ENCODE measurements around the gene PDE4B. TPM values are rescaled to one million over a fixed set of nuclear protein-coding genes. Genes with fewer than 3 reads are reported as not detected.

Gene PDE4B
- total RNA-seq, 4 donors from 2014 or later = 11.2 to 49.5 (median 26.3) TPM

DNA sequence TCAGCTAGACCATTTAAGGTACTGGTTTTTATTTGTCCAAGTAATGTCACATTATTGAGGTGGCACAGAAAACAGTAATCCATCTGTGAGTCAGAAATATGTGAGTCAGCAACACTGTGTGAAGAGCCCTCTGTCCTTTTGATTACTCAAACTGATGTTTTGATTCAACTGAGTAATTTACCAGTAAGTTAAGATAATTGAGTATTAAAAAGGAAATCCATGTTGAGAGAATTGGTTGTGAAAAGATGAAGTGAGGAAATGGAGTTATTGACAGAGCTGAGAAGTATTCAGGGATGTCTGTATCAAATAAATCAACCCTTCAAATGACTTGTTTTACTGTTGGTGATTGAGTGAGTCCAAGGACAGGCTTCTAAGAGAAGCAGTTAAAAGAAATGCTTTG lies 438.5 kb downstream of the PDE4B start:
- ATAC-seq (ENCODE audit: low FRiP score) = no peak
- TF ChIP-seq, protein P1, sequence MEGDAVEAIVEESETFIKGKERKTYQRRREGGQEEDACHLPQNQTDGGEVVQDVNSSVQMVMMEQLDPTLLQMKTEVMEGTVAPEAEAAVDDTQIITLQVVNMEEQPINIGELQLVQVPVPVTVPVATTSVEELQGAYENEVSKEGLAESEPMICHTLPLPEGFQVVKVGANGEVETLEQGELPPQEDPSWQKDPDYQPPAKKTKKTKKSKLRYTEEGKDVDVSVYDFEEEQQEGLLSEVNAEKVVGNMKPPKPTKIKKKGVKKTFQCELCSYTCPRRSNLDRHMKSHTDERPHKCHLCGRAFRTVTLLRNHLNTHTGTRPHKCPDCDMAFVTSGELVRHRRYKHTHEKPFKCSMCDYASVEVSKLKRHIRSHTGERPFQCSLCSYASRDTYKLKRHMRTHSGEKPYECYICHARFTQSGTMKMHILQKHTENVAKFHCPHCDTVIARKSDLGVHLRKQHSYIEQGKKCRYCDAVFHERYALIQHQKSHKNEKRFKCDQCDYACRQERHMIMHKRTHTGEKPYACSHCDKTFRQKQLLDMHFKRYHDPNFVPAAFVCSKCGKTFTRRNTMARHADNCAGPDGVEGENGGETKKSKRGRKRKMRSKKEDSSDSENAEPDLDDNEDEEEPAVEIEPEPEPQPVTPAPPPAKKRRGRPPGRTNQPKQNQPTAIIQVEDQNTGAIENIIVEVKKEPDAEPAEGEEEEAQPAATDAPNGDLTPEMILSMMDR (IDR thresholded peaks at IDR 0.05) = no peak
- no peak for DNase-seq (ENCODE audit: low spot score)

DNA sequence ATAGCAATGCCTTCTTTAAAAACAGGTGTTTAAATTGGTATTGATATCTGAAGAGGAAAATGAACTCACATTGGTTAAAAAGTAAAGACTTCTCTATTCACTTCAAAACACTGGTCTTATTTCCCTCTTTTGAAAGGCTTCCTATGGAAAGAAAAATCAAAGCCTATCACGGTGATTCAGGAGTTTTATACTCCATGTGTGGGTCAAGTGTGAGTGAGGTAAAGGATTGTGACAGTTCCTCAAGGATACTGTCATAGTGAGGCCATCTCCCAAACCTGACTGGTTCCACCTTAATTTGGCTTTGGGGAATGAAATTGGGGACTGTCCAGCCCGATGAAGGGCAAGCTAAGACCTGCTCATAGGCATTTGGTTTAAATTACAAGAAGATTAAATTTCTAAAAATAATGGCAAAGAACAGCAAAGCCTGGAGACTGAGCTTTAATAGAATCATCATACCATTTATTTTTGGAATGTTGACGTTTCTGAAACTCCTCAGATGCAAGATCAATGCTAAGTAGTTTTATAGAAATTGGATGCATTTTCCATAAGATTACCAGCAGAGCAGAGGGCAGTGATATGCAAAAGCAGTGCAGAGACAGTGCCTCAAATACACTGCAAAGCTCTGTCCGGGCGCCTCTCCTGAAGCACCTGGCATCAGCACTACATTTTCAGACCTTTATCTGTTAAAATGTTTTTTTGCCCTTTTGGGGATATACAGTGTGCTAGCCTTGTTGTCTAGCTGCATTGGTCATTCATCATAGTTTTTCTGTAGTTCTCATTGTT lies 439.2 kb downstream of the PDE4B start:
- DNase-seq (ENCODE audit: low spot score) (no peak), ATAC-seq (ENCODE audit: low FRiP score) (no peak)
- TF ChIP-seq, protein P1 (IDR thresholded peaks at IDR 0.05) = no peak

DNA sequence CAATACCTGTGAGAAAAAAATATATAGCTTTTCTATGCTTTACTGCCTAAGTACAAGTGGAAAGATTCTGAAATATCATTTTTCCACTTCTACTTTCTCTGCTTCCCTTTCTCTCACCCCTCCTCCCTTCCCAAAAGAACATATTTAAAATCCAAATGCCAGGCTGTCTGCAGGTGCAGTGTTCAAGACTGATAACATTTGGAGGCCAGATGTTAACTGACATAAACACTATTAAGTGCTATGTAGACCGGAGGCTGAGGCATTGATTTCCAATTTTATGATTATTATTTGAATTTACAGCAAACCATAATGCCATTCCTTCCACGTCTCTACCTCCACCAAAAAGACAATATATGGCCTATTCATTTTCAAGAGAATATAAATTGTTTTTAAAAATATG lies 444.3 kb downstream of the PDE4B start:
- TF ChIP-seq, protein P1 (IDR thresholded peaks at IDR 0.05) = no peak
- no peak for ATAC-seq (ENCODE audit: low FRiP score)
- DNase-seq (ENCODE audit: low spot score) = no peak

DNA sequence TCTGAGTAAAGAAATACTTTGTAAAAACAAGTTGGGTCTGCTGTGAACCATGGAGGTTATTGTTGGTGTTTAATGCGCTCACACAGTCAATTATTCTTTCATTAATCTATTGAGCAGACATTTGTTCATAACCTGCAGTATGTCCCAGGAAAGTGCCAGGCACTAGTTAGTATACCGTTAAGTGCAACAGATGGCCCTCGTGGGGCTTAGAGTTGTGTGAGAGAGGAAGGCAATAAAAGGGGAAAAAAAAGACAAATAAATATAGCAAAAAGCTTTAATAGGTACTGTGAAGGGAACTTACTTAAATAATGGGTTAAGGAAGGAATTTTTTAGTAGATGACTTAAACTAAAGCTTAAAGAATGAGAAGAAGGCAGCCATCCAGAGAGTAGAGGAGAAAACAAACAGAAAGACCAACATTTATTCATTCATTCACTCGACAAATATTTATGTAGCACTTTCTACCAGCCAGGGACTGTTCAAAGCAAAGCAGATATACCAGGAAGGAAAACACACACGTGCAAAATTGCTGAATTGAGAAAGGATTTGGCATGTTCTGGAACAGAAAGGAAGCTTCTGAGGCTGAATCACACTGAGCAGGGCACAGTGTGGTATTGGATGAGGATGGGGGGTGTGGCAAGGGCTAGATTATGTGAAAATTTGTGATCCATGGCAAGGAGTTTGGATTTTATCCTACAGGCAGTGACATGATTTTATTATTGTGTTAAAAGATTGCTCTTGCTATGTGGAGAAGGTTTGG lies 445.2 kb downstream of the PDE4B start:
- TF ChIP-seq, protein P1 (IDR thresholded peaks at IDR 0.05) = no peak
- DNase-seq (ENCODE audit: low spot score) (no peak), ATAC-seq (ENCODE audit: low FRiP score) (no peak)

DNA sequence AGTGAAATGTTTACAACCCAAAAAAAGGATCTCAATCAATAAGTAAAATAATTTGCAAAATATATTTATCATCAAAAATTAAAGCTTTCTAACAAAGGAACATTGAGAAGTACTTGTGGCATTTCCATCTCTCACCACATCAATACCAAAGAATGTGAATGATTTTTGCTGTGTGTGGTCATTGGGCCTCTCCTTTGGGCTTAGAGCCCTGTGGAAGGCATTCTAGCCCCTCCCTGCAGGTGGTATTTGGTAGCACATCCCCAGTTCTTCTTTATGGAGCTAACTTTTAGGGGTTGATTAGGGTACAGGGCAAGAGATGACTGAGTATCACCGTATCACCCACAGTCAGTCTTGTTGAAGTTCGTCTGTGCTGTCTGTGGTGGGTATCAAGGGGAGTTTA lies 447.1 kb downstream of the PDE4B start:
- no peak for DNase-seq (ENCODE audit: low spot score)
- TF ChIP-seq, protein P1 (IDR thresholded peaks at IDR 0.05) = no peak
- no peak for ATAC-seq (ENCODE audit: low FRiP score)

DNA sequence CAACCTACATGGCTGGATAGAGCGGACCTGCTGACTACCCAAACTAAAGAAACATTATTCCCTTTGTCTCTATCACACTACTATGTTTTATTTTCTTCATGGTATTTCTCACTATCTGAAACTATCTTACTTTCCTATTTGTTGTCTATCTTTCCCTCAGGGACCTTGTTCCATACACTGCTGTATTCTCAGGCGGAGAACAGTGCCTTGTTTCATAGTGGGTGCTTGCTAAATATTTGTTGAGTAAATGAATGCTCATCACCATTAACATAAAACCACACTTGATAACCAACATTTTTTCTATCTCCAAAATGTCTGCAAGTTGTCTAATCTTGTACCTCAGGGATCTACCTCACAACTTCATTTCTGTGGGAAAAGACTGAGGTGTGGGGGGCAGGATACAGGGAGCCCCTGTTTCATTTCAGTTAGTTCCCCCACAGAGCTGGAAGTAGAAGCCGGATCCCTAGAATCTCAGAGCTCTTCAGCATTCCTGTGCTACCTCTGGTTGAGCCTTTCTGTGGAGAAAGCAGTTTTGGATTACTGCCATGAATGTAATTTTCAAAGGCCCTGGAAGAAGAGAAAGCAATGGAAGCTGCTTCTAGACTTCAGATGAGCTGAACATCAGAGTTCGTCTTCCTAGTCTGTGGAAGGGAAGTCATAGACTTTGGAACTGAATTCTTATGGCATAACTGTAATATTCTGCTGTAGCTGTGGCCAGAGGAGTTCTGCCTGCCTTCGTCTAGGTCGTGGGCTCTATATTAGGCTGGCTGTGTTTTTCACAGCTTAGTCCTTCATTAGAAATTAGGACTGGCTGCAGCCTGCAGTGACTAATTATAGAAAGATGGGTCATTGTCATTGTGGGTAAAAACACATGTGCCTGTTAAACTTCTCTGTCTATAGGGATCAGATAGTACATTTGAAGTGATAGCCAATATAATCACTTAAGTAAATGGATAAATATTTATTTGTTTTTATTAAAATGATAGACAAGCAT lies 448.1 kb downstream of the PDE4B start:
- ATAC-seq (ENCODE audit: low FRiP score) = no peak
- DNase-seq (ENCODE audit: low spot score) = no peak
- TF ChIP-seq, protein P1 (IDR thresholded peaks at IDR 0.05) = no peak

Measured in omental fat pad (tissue), 4 donors.